ENCODE data around the gene HNRNPL.

HNRNPL gene

GRCh38 chr19:38806371-38806770 is 43.4 kb downstream of the HNRNPL start:
- Histone ChIP-seq H2AFZ (no peak overlapping the region), H3K4me2 (ENCODE audit: low read length) (no peak overlapping the region), H3K9ac (no peak overlapping the region), H3K79me2 (no peaks in the 10 kb centered on the region), H3K4me1 (no peaks in the 10 kb centered on the region), H3K36me3 (ENCODE audit: control insufficient read depth, insufficient read depth, low read length) (no peaks in the 10 kb centered on the region), H3K27me3 (ENCODE audit: control insufficient read depth, insufficient read depth, low read length) (no peaks in the 10 kb centered on the region), H3K27ac (no peak overlapping the region), H3K9me3 (ENCODE audit: control insufficient read depth, low read length) (no peaks in the 10 kb centered on the region), H3K4me3 (ENCODE audit: low read depth, low read length) (no peak overlapping the region)
- no peak for TF ChIP-seq CTCF (IDR thresholded peaks at IDR 0.05)

- no peak overlapping the region for H2AFZ ChIP-seq
- no peak overlapping the region for H3K9ac ChIP-seq
- H3K4me1 ChIP-seq, result no peaks in the 10 kb centered on the region
- no peaks in the 10 kb centered on the region for H3K79me2 ChIP-seq
- no peak overlapping the region for H3K4me2 ChIP-seq (ENCODE audit: low read length)
- no peak overlapping the region for H3K27ac ChIP-seq
- H3K27me3 ChIP-seq (ENCODE audit: control insufficient read depth, insufficient read depth, low read length), result no peaks in the 10 kb centered on the region
- TF ChIP-seq CTCF (IDR thresholded peaks at IDR 0.05), result no peak
- no peaks in the 10 kb centered on the region for H3K9me3 ChIP-seq (ENCODE audit: control insufficient read depth, low read length)
- H3K4me3 ChIP-seq (ENCODE audit: low read depth, low read length), result no peak overlapping the region
- no peaks in the 10 kb centered on the region for H3K36me3 ChIP-seq (ENCODE audit: control insufficient read depth, insufficient read depth, low read length)
Observed at GRCh38 chr19:38805180-38805579, 44.6 kb downstream of the HNRNPL start.

GRCh38 chr19:38803543-38803942 is 46.2 kb downstream of the HNRNPL start:
- Histone ChIP-seq H3K36me3 (ENCODE audit: control insufficient read depth, insufficient read depth, low read length) (no peaks in the 10 kb centered on the region), H3K9ac (no peak overlapping the region), H3K4me3 (ENCODE audit: low read depth, low read length) (no peak overlapping the region), H3K4me1 (no peaks in the 10 kb centered on the region), H3K27me3 (ENCODE audit: control insufficient read depth, insufficient read depth, low read length) (no peaks in the 10 kb centered on the region), H2AFZ (no peak overlapping the region), H3K27ac (no peak overlapping the region), H3K79me2 (no peaks in the 10 kb centered on the region), H3K4me2 (ENCODE audit: low read length) (no peak overlapping the region), H3K9me3 (ENCODE audit: control insufficient read depth, low read length) (no peaks in the 10 kb centered on the region)
- no peak for TF ChIP-seq CTCF (IDR thresholded peaks at IDR 0.05)

- Histone ChIP-seq H2AFZ (no peak overlapping the region), H3K4me3 (ENCODE audit: low read depth, low read length) (no peak overlapping the region), H3K4me2 (ENCODE audit: low read length) (no peak overlapping the region), H3K9me3 (ENCODE audit: control insufficient read depth, low read length) (no peaks in the 10 kb centered on the region), H3K36me3 (ENCODE audit: control insufficient read depth, insufficient read depth, low read length) (no peaks in the 10 kb centered on the region), H3K79me2 (no peaks in the 10 kb centered on the region), H3K27ac (no peak overlapping the region), H3K4me1 (no peaks in the 10 kb centered on the region), H3K27me3 (ENCODE audit: control insufficient read depth, insufficient read depth, low read length) (no peaks in the 10 kb centered on the region), H3K9ac (no peak overlapping the region)
- no peak for TF ChIP-seq CTCF (IDR thresholded peaks at IDR 0.05)
Observed at GRCh38 chr19:38801359-38802095, 48.3 kb downstream of the HNRNPL start.
